PC-9 (cell line): ENCODE data around the gene ZNF219. TPM values are rescaled to one million over a fixed set of nuclear protein-coding genes. Genes with fewer than 3 reads are reported as not detected.
A peak's percentile ranks its signal among the peaks of the same experiment; 100 is the strongest.

Source experiments
- BruUV-seq: library from RNA; stranded (reverse); fragments of 400-500 nt; replicated peaks from 2 replicates; lab custom pipeline; 2021; lab: Mats Ljungman, UMichigan
- CTCF ChIA-PET: fragments of 300-600 bp; sonication (Branson Sonifier 250); formaldehyde crosslinking; loops from one replicate; lab custom pipeline; 2022; ENCODE audit warnings: antibody characterized with exemption; lab: Charles Lee
- POLR2A ChIA-PET: fragments of 300-600 bp; sonication (Branson Sonifier 250); formaldehyde crosslinking; loops from one replicate; lab custom pipeline; 2022; ENCODE audit warnings: antibody characterized with exemption; ENCODE audit not compliant: unreplicated experiment; lab: Charles Lee
- DNase-seq, 2 experiments: peaks; one replicate each; pipeline versions ENCODE4 v3.0.0 to v3.0.0-alpha.2; 2015 to 2022; ENCODE audit warnings: mixed read lengths in 1 of 2
- H2AFZ ChIP-seq: fragments of 200-600 bp; sonication (generic); 2 replicates; pipeline ENCODE4 v1.8.1; 2017; ENCODE audit warnings: antibody characterized with exemption
- H3F3A ChIP-seq: fragments of 200-600 bp; sonication (generic); 2 replicates; pipeline ENCODE4 v1.8.1; 2017; ENCODE audit warnings: antibody characterized with exemption, mild to moderate bottlenecking, low read depth; ENCODE audit not compliant: insufficient read depth
- H3K27ac ChIP-seq: fragments of 200-600 bp; sonication (generic); 2 replicates; pipeline ENCODE4 v1.6.1; 2016; ENCODE audit warnings: mixed run types
- H3K27me3 ChIP-seq: fragments of 200-600 bp; sonication (generic); 2 replicates; pipeline ENCODE4 v1.6.1; 2016; ENCODE audit warnings: low read depth, mixed run types; ENCODE audit not compliant: insufficient read depth
- H3K36me3 ChIP-seq: fragments of 200-600 bp; sonication (generic); 2 replicates; pipeline ENCODE4 v1.6.1; 2016; ENCODE audit warnings: low read depth, mixed run types
- H3K4me1 ChIP-seq: fragments of 200-600 bp; sonication (generic); replicated peaks from 2 replicates; pipeline ENCODE4 v1.6.1; 2016; ENCODE audit warnings: mixed run types; ENCODE audit not compliant: insufficient read depth
- H3K4me2 ChIP-seq: fragments of 200-600 bp; sonication (generic); 2 replicates; pipeline ENCODE4 v1.6.1; 2017; ENCODE audit warnings: mixed run types
- H3K4me3 ChIP-seq: fragments of 200-600 bp; sonication (generic); 2 replicates; pipeline ENCODE4 v1.6.1; 2016; ENCODE audit warnings: mixed run types
- H3K79me2 ChIP-seq: fragments of 200-600 bp; sonication (generic); 2 replicates; pipeline ENCODE4 v1.6.1; 2017; ENCODE audit warnings: low read depth, mixed run types
- H3K9me2 ChIP-seq: fragments of 200-600 bp; sonication (generic); 2 replicates; pipeline ENCODE4 v1.8.1; 2017; ENCODE audit warnings: mild to moderate bottlenecking; ENCODE audit not compliant: insufficient read depth
- H3K9me3 ChIP-seq: fragments of 200-600 bp; sonication (generic); 2 replicates; pipeline ENCODE4 v1.8.1; 2016; ENCODE audit warnings: low read depth; ENCODE audit not compliant: insufficient read depth
- H4K20me1 ChIP-seq: fragments of 200-600 bp; sonication (generic); 2 replicates; pipeline ENCODE4 v1.8.1; 2017; ENCODE audit not compliant: insufficient read depth
- EZH2 ChIP-seq: fragments of 200-600 bp; sonication (generic); IDR thresholded peaks from 2 replicates; pipeline ENCODE4 v1.8.0; 2017; ENCODE audit warnings: antibody characterized with exemption, low read depth
- intact Hi-C: fragments of 100-400 bp; cut with micrococcal nuclease; formaldehyde crosslinking; loops from one replicate; pipeline ENCODE4 v1.10.0; 2022; ENCODE audit not compliant: unreplicated experiment
- total RNA-seq: library from RNA; stranded (reverse); gene quantifications from 2 replicates; pipeline ENCODE4 v1.2.3, GENCODE V29; 2021
- TF ChIP-seq, protein P1 (sequence below): fragments of 200-600 bp; sonication (generic); conservative IDR thresholded peaks from 2 replicates; pipeline ENCODE4 v1.6.1; 2017; ENCODE audit warnings: mixed run types, antibody characterized with exemption, mild to moderate bottlenecking, moderate library complexity

The ZNF219 gene
- total RNA-seq, 1 experiment from 2014 or later = 25.3 TPM

DNA sequence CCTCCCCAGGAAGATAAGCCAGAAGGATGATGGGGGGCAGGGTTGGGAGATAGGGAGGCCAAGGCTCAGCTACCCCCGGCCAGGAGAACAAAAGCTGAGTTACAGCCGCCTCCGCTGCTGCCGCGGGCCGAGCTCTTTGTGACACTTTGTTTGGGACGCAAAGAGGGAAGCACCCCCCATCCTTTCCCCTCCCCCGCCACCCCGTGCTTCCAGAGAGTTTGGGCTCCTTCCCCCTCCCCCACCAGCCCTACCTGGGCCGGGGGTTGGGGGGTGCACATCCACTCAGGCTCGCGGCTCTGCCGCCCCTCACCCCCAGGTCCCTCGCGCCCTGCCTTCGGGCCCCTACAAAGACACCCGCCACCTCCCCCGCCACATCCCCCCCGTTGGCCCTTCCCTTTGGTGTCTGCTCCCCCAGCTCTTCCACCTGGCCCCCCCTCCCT is 799 bp downstream of the ZNF219 start:
- Histone ChIP-seq H3K36me3 (no peaks in the 10 kb centered on the region), H3K27me3 (no peaks in the 10 kb centered on the region), H3K9me3 (no peaks in the 10 kb centered on the region), H3F3A (peaks cover 14% of the 10 kb centered on the region; the same call in 1 of the 2 replicates), H3K9me2 (no peaks in the 10 kb centered on the region), H2AFZ (no peak overlapping the region), H3K79me2 (0 out of 2 replicates have a peak, but pooled peaks cover 4% of the 10 kb centered on the region), H3K4me1 (peaks cover 25% of the 10 kb centered on the region), H3K27ac (no peak overlapping the region), H4K20me1 (no peaks in the 10 kb centered on the region), H3K4me2 (no peak overlapping the region), H3K4me3 (no peak overlapping the region)
- no peak for DNase-seq
- intact Hi-C loops = no loop called here
- TF ChIP-seq, protein P1, sequence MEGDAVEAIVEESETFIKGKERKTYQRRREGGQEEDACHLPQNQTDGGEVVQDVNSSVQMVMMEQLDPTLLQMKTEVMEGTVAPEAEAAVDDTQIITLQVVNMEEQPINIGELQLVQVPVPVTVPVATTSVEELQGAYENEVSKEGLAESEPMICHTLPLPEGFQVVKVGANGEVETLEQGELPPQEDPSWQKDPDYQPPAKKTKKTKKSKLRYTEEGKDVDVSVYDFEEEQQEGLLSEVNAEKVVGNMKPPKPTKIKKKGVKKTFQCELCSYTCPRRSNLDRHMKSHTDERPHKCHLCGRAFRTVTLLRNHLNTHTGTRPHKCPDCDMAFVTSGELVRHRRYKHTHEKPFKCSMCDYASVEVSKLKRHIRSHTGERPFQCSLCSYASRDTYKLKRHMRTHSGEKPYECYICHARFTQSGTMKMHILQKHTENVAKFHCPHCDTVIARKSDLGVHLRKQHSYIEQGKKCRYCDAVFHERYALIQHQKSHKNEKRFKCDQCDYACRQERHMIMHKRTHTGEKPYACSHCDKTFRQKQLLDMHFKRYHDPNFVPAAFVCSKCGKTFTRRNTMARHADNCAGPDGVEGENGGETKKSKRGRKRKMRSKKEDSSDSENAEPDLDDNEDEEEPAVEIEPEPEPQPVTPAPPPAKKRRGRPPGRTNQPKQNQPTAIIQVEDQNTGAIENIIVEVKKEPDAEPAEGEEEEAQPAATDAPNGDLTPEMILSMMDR = no peak
- no TSS peak for BruUV-seq
- ChIA-PET CTCF (interaction anchor here (0.6 kb wide), 1 partner anchor 27 kb away, joined by 5 read pairs; no protein-coding TSS in a partner anchor), POLR2A (no interaction called here)

DNA sequence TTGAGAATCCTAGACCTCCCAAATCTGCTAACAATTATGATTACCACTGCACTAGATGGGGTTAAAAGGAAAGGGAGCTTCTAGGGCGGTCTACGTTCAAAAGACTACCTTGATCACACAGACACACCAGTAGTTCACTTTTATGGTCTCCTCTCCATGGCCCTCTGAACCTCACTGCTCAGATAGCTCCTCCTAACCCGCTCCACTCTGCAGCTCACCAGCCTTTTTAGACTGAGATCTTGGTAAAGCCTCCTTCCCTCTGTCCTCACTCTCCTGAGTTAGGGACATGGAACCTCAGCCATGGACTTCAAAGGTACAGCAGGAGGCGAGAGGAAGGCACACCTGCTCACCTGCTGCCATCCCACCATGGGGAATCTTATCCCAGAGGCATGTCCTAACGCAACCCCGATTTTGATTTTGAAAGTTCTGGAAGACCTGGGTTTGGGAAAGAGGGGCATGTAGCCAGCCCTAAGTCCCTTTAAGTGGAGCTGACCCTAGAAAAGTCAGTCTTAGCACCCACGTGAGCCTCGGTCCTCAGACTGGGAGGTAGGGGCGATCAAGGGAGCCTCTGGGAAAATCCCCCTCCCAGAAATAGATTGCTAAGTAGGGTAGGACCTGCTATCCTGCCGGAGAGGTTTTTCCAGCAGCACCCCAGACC is 1.3 kb downstream of the ZNF219 start:
- intact Hi-C loops = no loop called here
- H3K9me3 ChIP-seq = no peaks in the 10 kb centered on the region
- no peaks in the 10 kb centered on the region for H3K27me3 ChIP-seq
- H3F3A ChIP-seq = peaks cover 14% of the 10 kb centered on the region; the same call in 1 of the 2 replicates
- DNase-seq = no peak
- 0 out of 2 replicates have a peak, but pooled peaks cover 4% of the 10 kb centered on the region for H3K79me2 ChIP-seq
- no peaks in the 10 kb centered on the region for H3K36me3 ChIP-seq
- no TSS peak for BruUV-seq
- TF ChIP-seq, protein P1 = no peak
- TF ChIP-seq EZH2 = no peak
- no peak overlapping the region for H3K4me3 ChIP-seq
- no peaks in the 10 kb centered on the region for H3K9me2 ChIP-seq
- no peak overlapping the region for H3K4me2 ChIP-seq
- ChIA-PET CTCF (interaction anchor here (0.6 kb wide), 1 partner anchor 26 kb away, joined by 5 read pairs; no protein-coding TSS in a partner anchor), POLR2A (no interaction called here)
- peaks cover 20% of the 10 kb centered on the region for H3K4me1 ChIP-seq
- H3K27ac ChIP-seq = no peak overlapping the region
- H4K20me1 ChIP-seq = no peaks in the 10 kb centered on the region
- no peak overlapping the region for H2AFZ ChIP-seq

DNA sequence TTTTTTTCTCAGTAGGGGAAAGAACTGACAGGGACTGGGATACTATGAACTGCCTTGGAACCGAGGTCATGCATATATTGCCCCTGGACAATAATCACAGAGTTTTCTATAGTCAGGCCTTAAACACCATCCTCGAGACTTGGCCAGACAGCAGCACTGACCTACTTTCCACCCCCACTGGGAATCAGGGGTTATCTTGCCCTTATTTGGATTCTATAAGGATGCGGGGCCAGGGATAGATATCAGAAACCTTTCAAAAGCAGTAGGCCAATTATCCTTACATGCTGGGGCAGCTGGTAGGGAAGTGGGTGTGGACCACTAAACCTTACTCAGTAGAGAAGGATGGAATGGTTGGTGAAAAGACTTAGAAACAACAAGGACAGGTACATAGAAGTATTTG is 2.0 kb downstream of the ZNF219 start:
- TSS peak; percentile 18 for BruUV-seq
- H3K79me2 ChIP-seq = 0 out of 2 replicates have a peak, but pooled peaks cover 4% of the 10 kb centered on the region
- no peak overlapping the region for H2AFZ ChIP-seq
- H3K36me3 ChIP-seq = no peaks in the 10 kb centered on the region
- TF ChIP-seq, protein P1 = no peak
- no peaks in the 10 kb centered on the region for H3K9me2 ChIP-seq
- H3K27ac ChIP-seq = no peak overlapping the region
- H3K9me3 ChIP-seq = no peaks in the 10 kb centered on the region
- H3K4me3 ChIP-seq = no peak overlapping the region
- no peak overlapping the region for H3K4me2 ChIP-seq
- no peaks in the 10 kb centered on the region for H4K20me1 ChIP-seq
- H3K27me3 ChIP-seq = no peaks in the 10 kb centered on the region
- intact Hi-C loops = no loop called here
- POLR2A ChIA-PET = no interaction called here
- DNase-seq = no peak
- H3F3A ChIP-seq = peaks cover 14% of the 10 kb centered on the region; the same call in 1 of the 2 replicates
- peaks cover 14% of the 10 kb centered on the region for H3K4me1 ChIP-seq
- CTCF ChIA-PET = no interaction called here
